ENCODE data around the gene NHLH2.

Gene NHLH2

DNA sequence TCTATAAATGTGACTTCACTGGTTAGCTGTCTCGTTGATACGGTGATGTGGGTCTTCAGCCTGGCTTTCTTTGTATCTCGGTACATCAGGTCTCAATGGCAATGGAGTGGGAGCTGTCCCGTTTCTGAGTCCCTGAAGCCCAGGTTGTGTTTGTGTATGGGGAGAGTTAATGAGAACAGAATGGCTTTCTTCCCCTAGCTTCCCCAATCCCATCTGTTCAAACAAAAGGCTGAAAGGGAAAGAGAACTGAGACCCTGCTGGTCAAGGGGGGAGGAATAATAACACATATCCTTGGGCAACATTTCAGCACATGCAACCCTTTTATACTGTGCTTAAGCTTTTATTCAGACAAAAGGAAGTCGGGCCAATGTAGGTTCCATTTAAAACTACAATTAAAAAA is 44.0 kb downstream of the NHLH2 start:
- no peak for DNase-seq

DNA sequence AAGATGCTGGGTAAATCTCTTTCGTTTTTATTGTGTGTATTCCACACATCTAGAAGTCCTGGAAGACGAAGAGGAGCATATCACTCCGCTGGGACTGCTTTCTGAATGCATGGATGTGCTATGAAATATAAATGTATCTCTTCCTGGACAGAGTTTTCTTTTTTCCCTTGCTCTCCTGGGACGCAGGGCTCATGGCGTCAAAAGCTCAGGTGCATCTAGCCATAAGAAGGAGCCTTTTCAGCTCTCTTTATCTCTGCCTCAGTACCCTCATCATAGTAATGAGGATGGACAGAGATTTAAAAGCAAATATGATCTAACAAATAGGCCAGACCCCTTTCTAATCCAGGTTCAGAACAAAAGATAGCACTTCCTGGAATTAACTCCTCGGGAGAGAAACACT is 44.9 kb downstream of the NHLH2 start:
- no peak for DNase-seq

GRCh38 chr1:115794976-115795639 is 45.8 kb downstream of the NHLH2 start:
- DNase-seq = no peak

DNA sequence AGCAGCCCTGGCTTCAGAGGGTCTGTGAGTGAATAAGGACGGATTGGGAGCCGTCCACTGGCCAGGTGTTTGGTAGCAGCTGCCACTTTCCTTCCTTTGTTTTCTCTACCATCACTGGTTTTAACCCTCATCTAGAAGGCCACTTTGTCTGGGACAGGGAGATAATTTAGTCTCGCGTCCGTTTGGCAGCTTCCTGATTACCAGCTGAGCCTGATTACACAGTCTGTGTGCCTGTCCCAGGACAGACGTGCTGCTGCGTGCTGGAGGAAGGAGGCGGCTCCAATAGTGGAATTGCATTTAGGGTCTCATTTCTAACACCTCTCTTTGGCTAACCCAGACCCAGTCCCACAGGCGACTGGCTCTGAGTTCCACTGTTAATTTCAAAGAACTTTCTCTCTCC is 47.8 kb downstream of the NHLH2 start:
- no peak for DNase-seq

DNA sequence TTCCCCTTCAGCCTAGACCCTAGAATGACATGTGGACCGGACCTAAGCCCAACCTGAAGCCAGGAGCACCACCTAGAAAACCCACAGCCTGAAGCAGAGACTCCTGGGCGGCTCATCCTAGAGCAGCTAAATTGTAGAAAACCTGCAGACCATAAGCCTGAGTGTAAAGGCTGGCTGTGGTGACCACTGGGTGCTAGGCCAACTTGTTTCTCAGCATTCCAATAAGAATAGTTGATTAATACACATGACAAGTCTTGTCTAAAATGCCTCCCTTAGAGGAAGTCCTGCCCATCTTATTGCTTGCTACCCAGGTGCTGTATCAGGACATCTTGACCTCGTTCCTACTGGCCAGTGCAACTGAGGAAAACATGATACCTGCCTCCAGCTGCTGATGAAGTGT is 49.1 kb downstream of the NHLH2 start:
- no peak for DNase-seq

GRCh38 chr1:115790846-115791245 is 50.1 kb downstream of the NHLH2 start:
- no peak for DNase-seq

- no peak for DNase-seq
Observed at GRCh38 chr1:115790356-115790755, 50.6 kb downstream of the NHLH2 start.
